C4-2B (cell line): ENCODE results near the gene CLSTN1.

ENCODE experiments used
- CTCF ChIP-seq: fragments of 450-650 bp; conservative IDR thresholded peaks from 2 replicates; pipeline ENCODE4 v1.5.1; 2017; ENCODE audit warnings: mild to moderate bottlenecking
- ZFX ChIP-seq: fragments of 450-650 bp; IDR thresholded peaks from 2 replicates; pipeline ENCODE4 v1.6.1; 2017

GRCh38 chr1:9732123-9732971 lies 91.4 kb downstream of the CLSTN1 start:
- TF ChIP-seq CTCF (no peak), ZFX (no peak)
